Vagina (tissue), 2 donors: ENCODE results near the gene PLD6. TPM values are rescaled to one million over a fixed set of nuclear protein-coding genes. Genes with fewer than 3 reads are reported as not detected.

Experiments
- DNase-seq, 2 donors: peaks; one replicate each; pipeline ENCODE4 v3.0.0-alpha.2; 2017; ENCODE audit errors: extremely low spot score in 2 of 2
- H3K27ac ChIP-seq: fragments of 200-600 bp; sonication (generic); one replicate; pipeline ENCODE4 v1.5.1; 2019
- H3K27me3 ChIP-seq: fragments of 200-600 bp; sonication (generic); one replicate; pipeline ENCODE4 v1.5.1; 2019
- H3K36me3 ChIP-seq, 2 donors: fragments of 200-600 bp; sonication (generic); one replicate each; pipeline ENCODE4 v1.5.1; 2017 to 2019
- H3K4me1 ChIP-seq: fragments of 200-600 bp; sonication (generic); one replicate; pipeline ENCODE4 v1.5.1; 2019
- H3K4me3 ChIP-seq, 2 donors: fragments of 200-600 bp; sonication (generic); 1 replicate in 1 of 2; 2 replicates in 1 of 2; pipeline ENCODE4 v1.5.1; 2016 to 2019
- H3K9me3 ChIP-seq: fragments of 200-600 bp; sonication (generic); one replicate; pipeline ENCODE4 v1.5.1; 2019
- POLR2A ChIP-seq, 2 donors: fragments of 450-650 bp; IDR thresholded peaks; one replicate each; pipeline ENCODE4 v1.6.1; 2017; ENCODE audit warnings: antibody characterized with exemption in 2 of 2, mild to moderate bottlenecking in 2 of 2, moderate library complexity in 2 of 2
- POLR2AphosphoS5 ChIP-seq, 2 donors: sonication (generic); formaldehyde crosslinking; IDR thresholded peaks; one replicate each; pipeline ENCODE4 v1.9.0; 2017; ENCODE audit warnings: antibody characterized with exemption in 2 of 2, mild to moderate bottlenecking in 2 of 2, low read depth in 1 of 2; ENCODE audit not compliant: insufficient read depth in 1 of 2
- intact Hi-C: fragments of 100-400 bp; cut with DNase I; formaldehyde crosslinking; loops from one replicate; pipeline ENCODE4 v1.15.1; 2023
- total RNA-seq: library from RNA; depleted of rRNA; stranded (reverse); fragments of >200 nt; gene quantifications from one replicate; pipeline ENCODE4 v1.2.3, GENCODE V29; 2016
- TF ChIP-seq, protein P1 (sequence below), 3 experiments: fragments of 450-650 bp in 2 of 3; fragments of 200-600 bp in 1 of 3; sonication (generic) in 1 of 3; IDR thresholded peaks; one replicate each; pipeline ENCODE4 v1.5.1; 2017 to 2019; ENCODE audit warnings: antibody characterized with exemption in 3 of 3, mild to moderate bottlenecking in 2 of 3, moderate library complexity in 2 of 3

Gene PLD6
- total RNA-seq, 1 donor from 2014 or later: 0.74 TPM

DNA sequence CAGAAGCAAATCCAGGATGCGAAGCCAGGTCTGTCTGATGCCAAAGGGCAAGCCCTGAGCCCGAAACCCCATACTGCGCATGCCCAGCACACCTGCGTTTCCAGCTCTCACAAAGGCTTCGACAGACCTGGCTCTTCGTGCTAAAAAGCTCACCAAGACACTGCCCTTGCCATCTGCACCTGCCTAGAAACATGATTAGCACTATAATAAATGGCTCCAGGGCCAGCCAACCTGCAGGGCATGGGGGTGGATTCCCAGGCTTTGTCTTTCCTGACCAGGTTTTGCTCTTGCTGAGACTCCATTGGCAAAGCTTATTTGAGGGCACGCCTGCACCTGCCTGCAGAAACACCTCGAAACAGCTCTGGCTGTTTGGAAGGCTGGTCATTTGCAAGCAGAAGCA is 14.4 kb upstream of the PLD6 start:
- Histone ChIP-seq H3K9me3 (no peaks in the 10 kb centered on the region), H3K4me1 (no peaks in the 10 kb centered on the region), H3K36me3 (peaks cover 0 to 95% of the 10 kb centered on the region in 2 donors), H3K27ac (no peak overlapping the region), H3K4me3 (no peak overlapping the region), H3K27me3 (no peaks in the 10 kb centered on the region)
- DNase-seq: no peak
- TF ChIP-seq POLR2A (IDR thresholded peaks at IDR 0.05) (no peak), POLR2AphosphoS5 (IDR thresholded peaks at IDR 0.05; ENCODE audit: insufficient read depth in 1 of 2, low read depth in 1 of 2) (no peak)
- TF ChIP-seq, protein P1, sequence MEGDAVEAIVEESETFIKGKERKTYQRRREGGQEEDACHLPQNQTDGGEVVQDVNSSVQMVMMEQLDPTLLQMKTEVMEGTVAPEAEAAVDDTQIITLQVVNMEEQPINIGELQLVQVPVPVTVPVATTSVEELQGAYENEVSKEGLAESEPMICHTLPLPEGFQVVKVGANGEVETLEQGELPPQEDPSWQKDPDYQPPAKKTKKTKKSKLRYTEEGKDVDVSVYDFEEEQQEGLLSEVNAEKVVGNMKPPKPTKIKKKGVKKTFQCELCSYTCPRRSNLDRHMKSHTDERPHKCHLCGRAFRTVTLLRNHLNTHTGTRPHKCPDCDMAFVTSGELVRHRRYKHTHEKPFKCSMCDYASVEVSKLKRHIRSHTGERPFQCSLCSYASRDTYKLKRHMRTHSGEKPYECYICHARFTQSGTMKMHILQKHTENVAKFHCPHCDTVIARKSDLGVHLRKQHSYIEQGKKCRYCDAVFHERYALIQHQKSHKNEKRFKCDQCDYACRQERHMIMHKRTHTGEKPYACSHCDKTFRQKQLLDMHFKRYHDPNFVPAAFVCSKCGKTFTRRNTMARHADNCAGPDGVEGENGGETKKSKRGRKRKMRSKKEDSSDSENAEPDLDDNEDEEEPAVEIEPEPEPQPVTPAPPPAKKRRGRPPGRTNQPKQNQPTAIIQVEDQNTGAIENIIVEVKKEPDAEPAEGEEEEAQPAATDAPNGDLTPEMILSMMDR (IDR thresholded peaks at IDR 0.05): no peak
- intact Hi-C loops: no loop called here

DNA sequence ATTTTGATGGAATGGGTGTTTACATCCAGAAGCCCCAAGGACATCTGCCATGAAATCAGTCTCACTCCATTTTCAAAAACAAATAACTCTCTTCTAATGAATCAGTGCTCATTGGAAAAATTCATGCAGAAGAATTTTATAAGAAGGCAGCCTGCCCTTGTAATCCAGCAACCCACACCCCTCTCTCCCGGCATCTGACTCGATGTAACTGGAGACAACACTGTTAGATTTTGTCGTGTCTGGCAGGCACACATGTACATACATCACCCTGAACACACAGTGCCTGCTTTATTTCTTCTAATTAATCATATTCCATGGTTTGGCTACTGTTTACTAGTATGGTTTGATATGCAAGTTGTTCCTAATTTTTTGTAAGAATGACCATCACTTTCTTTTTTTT is 11.9 kb upstream of the PLD6 start:
- H3K36me3 ChIP-seq: peaks cover 0 to 93% of the 10 kb centered on the region in 2 donors
- no peak overlapping the region for H3K4me3 ChIP-seq
- intact Hi-C loops: no loop called here
- DNase-seq: no peak
- no peaks in the 10 kb centered on the region for H3K27me3 ChIP-seq
- no peak overlapping the region for H3K27ac ChIP-seq
- no peaks in the 10 kb centered on the region for H3K4me1 ChIP-seq
- TF ChIP-seq POLR2A (IDR thresholded peaks at IDR 0.05) (no peak), POLR2AphosphoS5 (IDR thresholded peaks at IDR 0.05; ENCODE audit: insufficient read depth in 1 of 2, low read depth in 1 of 2) (no peak)
- TF ChIP-seq, protein P1 (IDR thresholded peaks at IDR 0.05): no peak
- H3K9me3 ChIP-seq: no peaks in the 10 kb centered on the region

DNA sequence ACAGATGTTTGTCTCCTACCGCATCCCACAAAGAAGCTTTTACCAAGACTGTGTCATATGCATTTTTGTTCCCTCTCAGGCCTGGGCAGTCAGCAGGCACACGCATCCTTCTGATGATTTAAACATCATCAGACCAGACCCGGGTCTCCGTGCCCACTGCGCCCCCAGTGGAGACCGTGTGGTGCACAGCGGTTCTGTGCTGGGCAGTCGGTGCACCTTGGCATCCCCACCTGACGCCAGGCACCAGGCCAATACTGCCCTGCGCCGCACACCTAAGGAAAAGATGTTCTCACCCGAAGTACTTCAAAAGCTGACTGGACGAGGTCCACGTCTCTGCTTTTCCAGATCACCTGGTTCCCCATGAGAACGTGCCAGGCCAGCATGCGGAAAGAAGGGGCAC is 10.6 kb upstream of the PLD6 start:
- intact Hi-C loops: no loop called here

DNA sequence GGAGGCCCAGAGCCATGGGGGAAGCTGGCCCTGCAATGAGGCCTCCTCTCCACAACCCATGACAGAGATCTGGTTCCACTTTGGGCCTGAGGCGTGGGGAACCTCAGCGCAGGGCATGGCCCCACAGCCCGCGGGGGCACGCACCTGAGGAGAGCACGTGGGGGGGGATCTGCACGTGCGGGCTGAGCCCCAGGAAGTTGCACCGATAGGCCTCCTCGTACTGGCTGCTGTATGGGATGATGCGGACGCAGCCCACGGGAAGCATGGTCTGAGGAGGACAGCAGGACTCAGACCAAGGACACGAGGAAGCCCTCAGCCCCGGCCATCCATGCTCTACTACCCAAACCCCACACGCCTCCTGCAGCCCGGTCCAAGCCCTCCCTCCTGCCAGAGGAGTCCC is 10.1 kb upstream of the PLD6 start:
- TF ChIP-seq, protein P1 (IDR thresholded peaks at IDR 0.05): no peak
- TF ChIP-seq POLR2A (IDR thresholded peaks at IDR 0.05): no peak
- no peak for TF ChIP-seq POLR2AphosphoS5 (IDR thresholded peaks at IDR 0.05; ENCODE audit: insufficient read depth in 1 of 2, low read depth in 1 of 2)
- no peak for DNase-seq
- Histone ChIP-seq H3K27ac (no peak overlapping the region), H3K36me3 (peaks cover 0 to 84% of the 10 kb centered on the region in 2 donors), H3K4me1 (no peaks in the 10 kb centered on the region), H3K9me3 (no peaks in the 10 kb centered on the region), H3K4me3 (no peak overlapping the region), H3K27me3 (no peaks in the 10 kb centered on the region)
- intact Hi-C loops: no loop called here

More for the DNA sequence above, 10.6 kb upstream of the PLD6 start:
- H3K27ac ChIP-seq: no peak overlapping the region
- DNase-seq: no peak
- TF ChIP-seq POLR2A (IDR thresholded peaks at IDR 0.05) (no peak), POLR2AphosphoS5 (IDR thresholded peaks at IDR 0.05; ENCODE audit: insufficient read depth in 1 of 2, low read depth in 1 of 2) (no peak)
- TF ChIP-seq, protein P1 (IDR thresholded peaks at IDR 0.05): no peak
- H3K9me3 ChIP-seq: no peaks in the 10 kb centered on the region
- H3K4me3 ChIP-seq: no peak overlapping the region
- no peaks in the 10 kb centered on the region for H3K27me3 ChIP-seq
- no peaks in the 10 kb centered on the region for H3K4me1 ChIP-seq
- peaks cover 0 to 89% of the 10 kb centered on the region in 2 donors for H3K36me3 ChIP-seq

DNA sequence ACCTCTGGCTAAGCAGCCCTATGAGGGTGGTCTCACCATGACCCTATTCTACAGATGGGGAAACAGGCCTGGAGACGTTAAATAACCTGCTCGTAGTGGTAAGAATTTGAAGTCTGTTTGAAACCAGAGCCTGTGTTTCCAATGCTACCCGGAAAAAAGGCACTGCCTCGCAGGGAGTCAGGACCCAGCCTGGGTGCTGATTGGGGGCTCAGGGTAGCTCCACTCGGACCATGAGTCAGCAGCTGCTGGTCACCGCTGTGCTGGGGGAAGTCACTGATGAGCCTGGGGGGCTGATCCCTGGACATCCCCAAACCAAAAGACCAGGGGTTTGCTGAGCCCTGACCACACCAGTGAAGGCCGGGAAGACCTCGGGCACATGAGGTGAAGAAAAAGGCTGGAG is 9.4 kb upstream of the PLD6 start:
- Histone ChIP-seq H3K4me1 (no peaks in the 10 kb centered on the region), H3K36me3 (peaks cover 0 to 77% of the 10 kb centered on the region in 2 donors), H3K9me3 (no peaks in the 10 kb centered on the region), H3K27me3 (no peaks in the 10 kb centered on the region), H3K4me3 (no peak overlapping the region), H3K27ac (no peak overlapping the region)
- TF ChIP-seq POLR2A (IDR thresholded peaks at IDR 0.05) (no peak), POLR2AphosphoS5 (IDR thresholded peaks at IDR 0.05; ENCODE audit: insufficient read depth in 1 of 2, low read depth in 1 of 2) (no peak)
- TF ChIP-seq, protein P1 (IDR thresholded peaks at IDR 0.05): no peak
- intact Hi-C loops: no loop called here
- DNase-seq: no peak
